NCI-H2227 (cell line): ENCODE data around the gene CDH13.

Experiments
- DNase-seq: peaks from one replicate; lab custom pipeline; 2025; ENCODE audit not compliant: unreplicated experiment; lab: John Stamatoyannopoulos, UW

The CDH13 gene

DNA sequence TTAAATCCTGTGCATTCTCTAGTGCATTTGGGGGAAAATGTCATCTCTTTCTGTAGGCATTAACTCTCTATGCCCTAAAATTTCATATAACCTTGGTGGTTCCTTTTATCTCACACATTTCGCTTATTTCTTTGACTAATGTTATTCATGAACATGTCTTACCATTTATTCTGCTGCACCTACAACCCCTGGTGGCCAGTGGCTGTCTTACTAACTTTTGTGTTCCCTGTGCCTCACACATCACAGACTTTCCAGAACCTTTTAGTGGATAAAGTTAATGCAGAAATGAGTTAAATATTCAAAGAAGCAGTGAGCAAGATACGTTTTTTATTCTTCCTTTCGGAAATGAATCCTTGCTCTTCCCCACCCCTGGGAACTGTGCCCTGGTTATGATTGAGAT lies 111.9 kb downstream of the CDH13 start:
- no peak for DNase-seq

DNA sequence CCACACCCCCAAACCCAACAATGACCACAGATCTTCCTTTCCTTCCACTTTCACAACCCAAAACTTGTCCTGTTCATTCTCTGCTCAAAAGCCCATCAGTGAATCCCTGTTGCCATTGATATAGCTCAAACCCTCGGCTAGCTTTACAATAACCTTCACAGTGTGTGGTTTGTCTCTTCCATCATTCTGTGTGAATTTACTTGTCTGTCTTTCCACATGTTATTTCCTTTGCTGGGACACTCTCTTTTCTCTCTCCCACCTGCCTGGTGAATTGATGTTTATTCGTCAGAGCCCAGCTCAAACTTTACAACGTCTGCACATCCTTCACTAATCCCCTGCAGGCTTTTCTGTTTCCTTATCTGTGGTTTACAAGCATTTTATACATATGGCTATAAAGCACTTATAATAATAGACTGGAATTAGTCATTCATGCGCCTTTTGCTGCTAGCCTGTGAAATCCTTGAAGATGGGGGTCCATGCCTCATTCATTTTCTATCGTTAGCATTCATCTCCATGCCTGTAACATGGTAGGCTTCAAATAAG lies 114.4 kb downstream of the CDH13 start:
- DNase-seq, result no peak

DNA sequence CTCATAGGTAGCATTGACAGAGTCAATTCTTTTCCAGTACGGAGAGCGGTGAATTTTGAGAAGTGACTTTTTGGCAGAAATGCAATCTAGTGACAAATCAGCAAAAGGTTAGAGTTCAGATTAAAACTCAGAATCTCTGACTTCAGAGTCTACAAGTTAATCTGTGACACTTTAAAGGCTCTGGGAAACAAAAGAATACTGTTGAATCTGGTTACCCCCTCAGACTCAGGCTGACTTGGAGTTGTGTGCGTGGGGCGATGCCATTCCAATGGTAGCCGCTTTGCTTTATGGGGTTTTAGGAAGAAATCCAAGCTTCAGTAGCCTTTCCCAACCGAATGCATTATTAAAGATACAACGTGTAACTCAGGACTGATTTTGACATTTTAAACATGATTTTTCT lies 118.2 kb downstream of the CDH13 start:
- DNase-seq, result no peak

DNA sequence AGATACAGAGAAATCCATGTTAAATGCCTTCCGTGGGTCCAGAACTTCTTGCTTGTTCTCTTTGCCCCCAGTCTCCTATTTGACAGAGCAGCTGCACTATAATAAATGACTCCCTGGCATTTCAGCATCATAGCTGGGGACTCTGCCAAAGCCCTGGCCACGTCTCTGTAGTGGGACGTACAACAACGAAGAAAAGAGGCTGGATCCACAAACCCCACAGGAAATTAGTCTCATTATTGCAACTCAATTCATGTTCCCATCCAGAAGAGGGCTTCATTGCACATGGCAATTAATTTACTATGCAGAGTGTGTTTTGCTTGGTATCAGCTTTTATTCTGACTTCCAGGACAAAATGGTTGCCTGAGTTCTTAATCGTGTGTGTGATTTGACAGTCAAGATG lies 121.3 kb downstream of the CDH13 start:
- DNase-seq, result no peak

DNA sequence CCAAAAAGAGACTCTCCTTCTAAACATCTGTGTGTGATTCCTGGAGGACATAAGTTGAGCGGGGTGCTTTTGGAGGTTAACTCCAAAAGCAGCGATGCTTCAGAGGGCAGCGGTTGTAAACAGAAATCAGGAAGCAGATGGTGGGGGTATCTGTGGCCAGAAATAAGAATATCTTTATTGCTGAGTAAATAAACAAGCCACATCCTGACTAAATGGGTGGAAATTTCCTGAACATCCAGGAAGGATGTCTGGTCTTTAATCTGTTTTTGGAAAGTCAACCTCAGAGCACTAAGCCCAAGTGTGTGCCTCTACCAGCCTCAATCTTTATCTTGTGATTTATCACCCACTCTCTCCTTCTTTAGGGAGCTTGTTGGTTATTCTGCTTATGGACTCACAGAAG lies 123.3 kb downstream of the CDH13 start:
- DNase-seq, result no peak

DNA sequence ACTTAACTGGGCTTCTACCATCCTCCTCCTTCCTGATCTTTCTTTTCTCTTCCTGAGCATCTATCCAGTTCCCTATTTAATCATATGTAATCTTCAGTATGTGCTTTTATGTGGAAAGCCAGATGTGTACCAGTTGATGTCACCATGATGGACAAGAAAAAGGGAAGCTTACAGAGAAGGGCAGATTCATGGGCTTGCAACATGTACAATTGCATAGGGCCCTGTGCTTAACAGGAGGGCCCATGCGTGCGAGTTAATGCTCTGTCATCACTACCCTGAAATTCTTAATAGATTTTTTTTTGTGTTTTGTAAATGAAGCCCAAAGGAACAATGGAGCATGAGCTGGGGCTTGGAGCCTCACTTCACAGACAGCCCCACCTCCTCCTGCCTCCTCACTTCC lies 124.3 kb downstream of the CDH13 start:
- no peak for DNase-seq

DNA sequence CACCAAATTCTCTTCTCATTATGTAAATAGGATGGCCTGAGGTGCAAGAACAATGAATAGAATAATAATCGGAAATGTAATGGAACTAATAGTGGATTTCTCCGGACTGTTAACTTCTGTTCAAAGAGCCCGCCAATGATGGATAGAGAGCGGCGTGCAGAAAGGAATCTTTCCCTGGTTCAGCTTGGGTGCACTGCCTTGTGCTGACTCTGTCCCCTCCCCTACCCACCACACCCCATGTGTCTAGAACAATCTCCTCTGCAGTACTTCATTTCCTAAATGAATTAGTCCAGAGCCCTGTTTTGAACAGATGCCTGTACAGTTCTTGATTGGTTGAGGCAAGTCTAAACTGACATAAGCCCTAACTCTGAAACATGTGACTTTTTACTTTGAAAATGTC lies 125.4 kb downstream of the CDH13 start:
- DNase-seq, result no peak

DNA sequence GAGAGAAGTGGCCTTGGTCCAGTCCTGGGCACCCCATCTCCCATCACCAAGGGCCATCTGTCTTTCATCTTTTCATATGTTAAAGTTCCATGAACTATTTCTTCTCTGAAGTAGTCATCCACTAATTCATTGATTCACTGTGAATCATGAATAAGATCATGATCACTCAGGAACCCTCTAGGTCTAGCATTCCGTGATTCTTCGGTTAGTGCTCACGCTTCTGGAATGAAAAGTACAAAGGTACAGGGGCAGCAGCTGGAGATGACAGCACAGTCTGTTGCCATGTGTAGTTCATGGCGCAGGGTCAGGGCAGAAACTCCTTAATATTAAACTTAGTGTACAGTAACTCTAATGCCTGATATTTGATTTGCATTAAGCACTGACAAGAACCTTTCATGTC lies 127.1 kb downstream of the CDH13 start:
- DNase-seq, result no peak

DNA sequence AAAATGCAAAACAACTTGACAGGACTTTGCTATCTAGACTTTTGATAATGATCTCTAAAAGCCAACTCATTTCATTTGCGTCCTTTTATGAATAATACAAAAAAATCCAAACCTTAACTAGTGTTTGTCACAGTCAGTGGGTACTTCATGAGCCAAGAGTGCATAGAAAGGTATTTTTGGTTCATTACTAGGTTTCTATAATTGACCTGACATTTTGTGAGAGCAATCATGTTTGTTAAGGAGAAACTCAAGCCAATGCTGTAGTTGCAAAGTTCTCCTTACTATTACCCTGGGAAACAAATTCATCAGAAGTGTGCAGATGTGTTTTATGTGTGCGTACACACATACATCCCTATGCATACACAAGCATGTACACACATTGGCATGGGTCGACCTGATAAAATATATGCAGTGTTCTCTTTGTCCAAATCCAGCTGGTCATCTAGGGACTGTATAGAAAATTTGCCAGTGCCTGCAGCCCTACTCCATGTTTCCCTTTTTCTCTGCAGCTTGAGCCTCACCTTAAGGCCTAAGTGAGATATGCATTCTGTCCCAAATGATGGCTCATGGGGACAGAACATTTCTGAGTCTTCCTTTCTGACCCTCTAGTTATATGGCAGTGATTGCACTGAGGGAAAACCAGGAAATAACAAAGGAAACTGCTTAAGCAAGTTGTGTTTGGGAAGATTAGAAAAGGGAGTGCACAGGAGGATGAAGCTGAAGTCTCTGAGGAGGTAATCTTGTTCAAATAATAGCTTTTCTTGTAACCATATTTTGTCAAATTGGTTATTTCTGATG lies 128.1 kb downstream of the CDH13 start:
- DNase-seq, result no peak

DNA sequence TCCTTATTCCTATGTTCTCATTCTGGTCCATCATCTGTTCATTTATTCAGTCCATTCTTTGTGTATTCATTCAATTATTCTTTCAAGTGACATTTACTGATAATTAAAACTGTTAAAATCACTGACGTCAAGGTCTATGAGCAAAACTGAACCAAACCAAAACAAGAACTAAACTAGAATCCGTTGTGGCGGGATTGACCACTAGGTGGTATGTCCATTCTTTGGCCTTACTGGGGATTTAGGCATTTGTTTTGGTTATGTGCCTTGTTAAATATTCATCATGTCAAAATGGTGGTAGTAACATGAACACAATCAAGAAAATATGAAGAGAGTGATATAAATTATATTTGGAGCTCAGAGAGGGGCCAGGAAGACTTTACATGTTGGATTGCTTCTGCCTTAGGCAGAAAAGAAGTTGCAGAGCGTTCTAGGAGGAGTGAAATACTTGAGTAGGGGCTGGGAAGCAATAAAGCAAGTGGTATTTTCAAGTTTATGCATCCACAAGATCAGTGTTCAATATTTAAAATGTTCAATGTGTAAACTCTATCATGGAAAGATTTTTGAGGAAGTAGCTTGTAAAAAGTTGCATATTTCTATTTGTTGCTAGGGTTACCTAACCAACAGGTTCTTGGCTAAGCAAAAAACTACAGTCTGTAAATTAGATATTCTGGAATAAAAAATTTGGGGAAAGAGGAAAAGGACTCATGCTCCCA lies 129.0 kb downstream of the CDH13 start:
- no peak for DNase-seq

DNA sequence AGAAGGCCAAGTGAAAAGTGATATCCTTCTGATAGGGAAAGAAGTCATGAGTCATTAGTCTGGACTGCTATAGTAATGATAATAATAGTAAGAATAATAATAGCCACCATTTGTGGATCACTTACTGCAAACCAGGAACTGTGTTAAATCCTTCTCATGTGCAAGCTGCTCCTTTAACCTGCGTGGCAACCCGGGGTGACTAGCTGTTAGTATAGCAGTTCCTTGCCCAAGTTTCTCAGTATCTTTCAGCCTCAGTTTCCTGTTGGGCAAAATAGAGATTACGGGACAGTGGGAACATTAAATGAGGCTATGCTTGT lies 129.5 kb downstream of the CDH13 start:
- DNase-seq, result no peak

DNA sequence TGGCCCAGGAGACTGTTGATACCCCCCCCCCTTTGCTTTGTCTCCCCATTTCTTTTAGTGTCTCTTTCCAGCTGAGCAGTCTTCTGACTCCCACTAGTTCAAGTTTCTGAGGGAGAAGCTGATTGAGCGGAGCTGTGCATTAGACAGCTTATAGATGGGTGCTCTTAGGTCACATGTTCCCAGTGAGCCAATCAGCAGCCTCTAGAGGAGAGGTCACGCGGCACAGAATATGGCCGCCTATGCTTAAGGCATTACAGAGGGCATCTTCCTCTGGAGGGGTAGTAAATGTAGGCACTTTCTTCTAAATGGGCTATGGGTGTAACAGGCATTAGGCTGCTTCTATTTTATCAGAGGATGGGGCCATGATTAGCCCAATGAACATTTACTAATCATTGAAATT lies 131.6 kb downstream of the CDH13 start:
- DNase-seq, result no peak

DNA sequence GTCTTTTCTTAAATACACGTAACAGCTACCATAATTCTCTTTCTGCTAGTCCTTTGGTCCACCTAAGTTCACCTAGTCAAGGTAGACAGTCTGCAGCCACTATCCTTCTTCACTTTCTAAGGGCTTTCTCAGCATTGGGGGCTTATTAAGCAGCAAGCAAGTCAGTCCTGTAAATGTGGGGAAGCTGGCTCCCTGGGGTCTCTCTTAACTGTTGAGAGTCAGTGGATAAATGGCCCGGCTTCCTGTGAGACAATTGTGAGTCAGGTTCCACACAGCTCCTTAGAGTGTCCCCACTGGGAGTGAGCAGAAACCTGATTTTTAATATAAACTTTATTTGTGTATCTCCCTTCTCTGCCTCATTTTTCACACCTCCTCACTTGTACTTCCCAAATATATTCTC lies 132.1 kb downstream of the CDH13 start:
- DNase-seq, result no peak

DNA sequence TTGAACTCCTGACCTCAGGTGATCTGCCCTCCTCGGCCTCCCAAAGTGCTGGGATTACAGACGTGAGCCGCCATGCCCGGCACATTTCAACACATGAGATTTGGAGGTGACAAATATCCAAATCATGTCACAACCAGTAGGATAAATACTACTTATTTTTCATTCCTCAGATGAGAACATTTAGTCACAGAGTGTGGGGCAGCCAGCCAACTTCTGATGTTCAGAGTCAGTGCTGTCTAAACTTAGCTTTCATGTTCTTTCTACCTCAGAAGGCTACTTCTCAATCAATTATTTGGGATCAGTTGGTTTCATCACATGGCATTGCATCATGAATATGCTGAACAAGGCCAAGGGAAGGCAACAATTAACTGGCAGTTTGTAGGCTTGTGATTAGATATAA lies 134.5 kb downstream of the CDH13 start:
- DNase-seq, result no peak

DNA sequence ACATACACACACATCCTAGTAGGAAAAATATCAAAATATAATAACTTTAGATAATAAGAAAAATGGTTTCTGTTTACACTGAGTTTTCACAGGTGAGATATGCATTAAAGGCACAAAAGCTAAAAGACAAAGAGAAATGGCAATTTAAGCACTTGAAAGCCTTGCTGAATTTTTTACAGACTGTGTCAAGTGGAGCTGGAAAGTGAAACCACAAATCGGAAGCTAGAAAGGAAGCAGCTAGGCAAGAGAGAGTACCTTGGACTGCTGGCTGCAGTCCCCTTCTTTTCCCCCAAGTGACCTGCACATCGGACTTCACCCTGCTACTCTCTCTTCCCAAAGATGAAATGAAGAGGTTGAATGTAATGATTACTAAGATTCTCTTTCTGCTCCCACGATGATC lies 135.1 kb downstream of the CDH13 start:
- no peak for DNase-seq

DNA sequence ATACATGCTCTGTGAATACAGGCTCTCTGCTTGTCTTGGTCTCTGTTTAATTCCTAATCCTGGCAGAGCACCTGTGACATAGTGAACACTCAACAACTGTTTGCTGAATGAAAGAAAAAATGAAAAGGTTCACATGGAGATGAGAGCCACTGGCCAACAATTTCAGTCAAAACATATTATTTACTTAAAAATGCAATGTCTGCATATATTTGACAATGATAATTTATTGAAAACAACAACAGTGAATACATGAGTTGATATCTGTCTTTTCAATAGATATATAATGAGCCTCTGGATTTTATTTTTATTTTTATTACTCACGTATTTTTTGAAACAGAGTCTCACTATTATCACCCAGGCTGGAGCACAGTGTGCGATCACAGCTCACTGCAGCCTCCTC lies 136.6 kb downstream of the CDH13 start:
- no peak for DNase-seq

DNA sequence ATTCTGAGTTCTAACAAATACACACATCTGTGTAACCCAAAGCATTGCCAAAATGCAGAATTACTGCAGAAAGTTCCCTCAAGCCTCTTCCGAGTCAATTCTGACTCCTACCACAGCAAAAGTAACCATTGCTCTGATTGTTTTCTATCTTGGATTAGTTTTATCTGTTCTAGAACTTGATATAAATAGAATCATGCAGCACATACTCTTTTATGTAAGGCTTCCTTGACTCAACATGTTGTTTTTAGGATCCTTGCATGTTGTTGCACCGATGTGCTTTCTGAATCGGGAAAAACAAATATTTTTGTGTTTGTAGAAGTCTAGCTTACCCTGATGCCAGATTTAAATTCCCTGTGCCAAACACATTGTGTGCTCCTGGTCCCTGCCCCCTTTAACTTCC lies 140.4 kb downstream of the CDH13 start:
- no peak for DNase-seq

DNA sequence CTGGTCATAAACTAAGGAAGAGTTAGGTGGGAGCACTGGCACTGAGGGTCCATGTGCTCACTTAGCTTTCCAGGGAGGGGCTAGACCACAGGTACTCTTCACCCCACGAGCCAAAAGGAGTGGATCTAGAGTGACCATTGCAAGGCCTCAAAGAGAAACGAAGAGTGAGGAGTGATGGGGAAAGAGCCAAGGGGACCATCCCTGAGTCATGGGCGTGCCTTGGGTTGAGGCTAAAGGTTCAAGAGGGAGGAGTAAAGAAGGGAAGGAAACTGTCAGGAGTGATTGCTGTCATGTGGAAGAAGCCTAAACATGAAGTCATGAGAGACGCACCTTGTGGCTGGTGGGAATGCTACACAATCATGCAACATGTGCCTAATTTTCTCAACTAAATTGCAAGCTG lies 141.0 kb downstream of the CDH13 start:
- no peak for DNase-seq

DNA sequence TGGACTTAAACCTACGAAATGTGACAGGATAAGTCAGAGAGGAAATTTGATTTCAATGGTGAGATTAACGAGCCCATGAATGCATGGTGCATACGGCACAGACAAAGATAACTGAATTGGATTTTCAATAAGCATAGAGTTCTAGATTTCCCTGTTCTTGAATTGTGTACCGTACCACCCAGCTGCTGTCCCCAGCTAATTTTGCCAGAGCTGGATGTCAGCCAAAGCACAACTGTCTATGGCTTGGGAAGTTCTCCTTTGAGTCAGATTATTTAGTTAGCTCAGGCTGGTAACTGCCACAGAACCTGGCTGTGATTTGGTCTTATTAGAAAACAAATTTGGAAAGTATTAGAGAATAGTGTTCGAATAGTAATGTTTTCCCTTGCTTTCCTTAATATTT lies 143.1 kb downstream of the CDH13 start:
- no peak for DNase-seq

DNA sequence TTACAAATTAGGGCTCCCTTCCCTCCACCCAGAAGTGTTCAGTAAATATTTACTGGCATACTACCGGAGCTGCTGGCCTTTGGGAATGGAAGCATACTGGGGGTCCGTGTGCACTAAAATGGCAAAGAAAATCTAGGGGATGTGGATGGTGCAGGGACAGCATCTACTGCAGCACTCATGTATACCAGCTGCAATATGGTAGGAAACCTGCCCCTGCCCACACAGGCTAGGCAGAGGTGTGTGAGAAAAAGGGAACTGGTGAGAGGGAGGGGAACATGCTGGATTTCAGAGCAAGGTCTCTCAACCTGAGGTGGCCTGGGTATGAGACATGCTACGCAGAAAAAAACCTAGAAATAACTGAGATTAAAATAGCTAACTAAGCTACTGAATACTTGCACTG lies 145.4 kb downstream of the CDH13 start:
- DNase-seq, result no peak

DNA sequence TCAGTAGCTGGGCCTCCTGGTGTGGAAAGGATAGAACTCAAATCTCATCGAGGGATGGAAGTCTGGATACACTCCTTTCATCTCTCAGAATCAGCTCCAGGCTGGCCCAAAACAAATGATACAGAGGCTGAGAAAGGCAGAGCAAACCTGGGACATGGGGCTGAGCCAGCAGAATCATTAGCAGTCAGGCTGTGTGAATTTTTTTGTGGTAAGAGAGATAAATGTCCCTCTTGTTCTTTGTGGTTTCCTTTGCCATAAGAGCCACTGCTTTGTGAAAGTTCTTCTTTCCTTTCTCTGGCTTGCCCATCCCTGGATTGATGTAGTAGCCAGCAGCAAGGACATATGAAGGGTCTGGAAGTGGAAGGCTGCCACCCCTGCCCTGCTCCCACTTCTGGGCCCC lies 146.2 kb downstream of the CDH13 start:
- DNase-seq, result no peak

DNA sequence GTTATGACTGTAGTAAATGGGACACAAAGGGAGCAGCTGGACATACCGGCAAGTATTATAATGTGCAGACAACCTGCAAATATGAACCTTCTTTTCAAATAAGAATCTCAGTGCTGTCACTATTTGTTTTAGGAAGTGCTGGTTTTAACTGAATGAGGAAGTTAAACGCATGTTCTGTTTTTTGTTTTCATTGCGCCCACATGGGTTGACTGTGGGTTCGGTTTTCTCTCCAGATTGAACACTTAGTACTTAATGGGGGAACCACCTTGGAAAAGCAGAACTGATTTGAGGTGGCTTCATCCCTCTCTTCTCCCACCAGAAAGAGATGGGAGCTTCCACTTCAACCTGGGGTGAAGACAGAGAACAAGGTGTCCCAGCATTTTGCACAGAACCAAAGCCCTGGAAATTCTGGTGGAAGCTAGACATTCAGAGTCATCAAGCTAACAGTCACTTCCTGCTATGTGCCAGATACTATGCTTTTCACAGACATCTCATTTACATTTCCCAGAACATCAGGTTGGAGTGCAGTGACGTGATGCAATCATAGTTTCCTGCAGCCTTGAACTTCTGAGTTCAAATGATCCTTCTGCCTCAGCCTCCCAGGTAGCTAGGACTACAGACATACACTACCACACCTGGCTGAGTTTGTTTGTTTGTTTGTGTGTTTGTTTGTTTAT lies 149.8 kb downstream of the CDH13 start:
- no peak for DNase-seq
